ENCODE measurements around the gene TAMALIN.

TAMALIN gene

GRCh38 chr12:52063082-52063924 is 56.6 kb downstream of the TAMALIN start:
- Histone ChIP-seq H3K27me3 (no peaks in the 10 kb centered on the region), H3K36me3 (peaks cover 6% of the 10 kb centered on the region), H3K9me3 (no peaks in the 10 kb centered on the region), H3K4me1 (peaks cover 16% of the 10 kb centered on the region), H3K4me3 (ENCODE audit: low read depth, low read length) (no peak overlapping the region)
- DNase-seq: no peak
- TF ChIP-seq, protein P1, sequence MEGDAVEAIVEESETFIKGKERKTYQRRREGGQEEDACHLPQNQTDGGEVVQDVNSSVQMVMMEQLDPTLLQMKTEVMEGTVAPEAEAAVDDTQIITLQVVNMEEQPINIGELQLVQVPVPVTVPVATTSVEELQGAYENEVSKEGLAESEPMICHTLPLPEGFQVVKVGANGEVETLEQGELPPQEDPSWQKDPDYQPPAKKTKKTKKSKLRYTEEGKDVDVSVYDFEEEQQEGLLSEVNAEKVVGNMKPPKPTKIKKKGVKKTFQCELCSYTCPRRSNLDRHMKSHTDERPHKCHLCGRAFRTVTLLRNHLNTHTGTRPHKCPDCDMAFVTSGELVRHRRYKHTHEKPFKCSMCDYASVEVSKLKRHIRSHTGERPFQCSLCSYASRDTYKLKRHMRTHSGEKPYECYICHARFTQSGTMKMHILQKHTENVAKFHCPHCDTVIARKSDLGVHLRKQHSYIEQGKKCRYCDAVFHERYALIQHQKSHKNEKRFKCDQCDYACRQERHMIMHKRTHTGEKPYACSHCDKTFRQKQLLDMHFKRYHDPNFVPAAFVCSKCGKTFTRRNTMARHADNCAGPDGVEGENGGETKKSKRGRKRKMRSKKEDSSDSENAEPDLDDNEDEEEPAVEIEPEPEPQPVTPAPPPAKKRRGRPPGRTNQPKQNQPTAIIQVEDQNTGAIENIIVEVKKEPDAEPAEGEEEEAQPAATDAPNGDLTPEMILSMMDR (IDR thresholded peaks at IDR 0.05; ENCODE audit: low read depth, low read length): no peak

- Histone ChIP-seq H3K9me3 (no peaks in the 10 kb centered on the region), H3K27me3 (no peaks in the 10 kb centered on the region), H3K36me3 (peaks cover under 1% of the 10 kb centered on the region), H3K4me1 (peaks cover 8% of the 10 kb centered on the region), H3K4me3 (ENCODE audit: low read depth, low read length) (no peak overlapping the region)
- TF ChIP-seq, protein P1 (IDR thresholded peaks at IDR 0.05; ENCODE audit: low read depth, low read length): no peak
- DNase-seq: no peak
Observed at GRCh38 chr12:52063981-52064649, 57.4 kb downstream of the TAMALIN start.

Measured in BE2C (cell line).